Panc1 (cell line): ENCODE data around the gene LARP4B. TPM values are rescaled to one million over a fixed set of nuclear protein-coding genes. Genes with fewer than 3 reads are reported as not detected.

Source experiments
- ATAC-seq: fragments of 200-7000 bp; cut with Tn5 transposase; 2 replicates; pipeline ENCODE4 v1.9.1; 2020; ENCODE audit warnings: mild to moderate bottlenecking, moderate library complexity
- BruUV-seq: library from RNA; stranded (reverse); fragments of 400-500 nt; replicated peaks from 2 replicates; lab custom pipeline; 2021; lab: Mats Ljungman, UMichigan
- CTCF ChIA-PET: fragments of 300-600 bp; sonication (Branson Sonifier 250); formaldehyde crosslinking; loops from one replicate; lab custom pipeline; 2022; ENCODE audit warnings: antibody characterized with exemption; lab: Charles Lee
- POLR2A ChIA-PET: fragments of 300-600 bp; sonication (Branson Sonifier 250); formaldehyde crosslinking; loops from one replicate; lab custom pipeline; 2022; ENCODE audit warnings: antibody characterized with exemption; lab: Charles Lee
- DNase-seq: peaks from one replicate; pipeline ENCODE4 v3.0.0-alpha.2; 2010; ENCODE audit warnings: low read depth, low spot score
- H3K27ac ChIP-seq: 2 replicates; pipeline ENCODE4 v1.5.1; 2011; ENCODE audit warnings: mild to moderate bottlenecking, low read length, inconsistent platforms
- H3K27me3 ChIP-seq: fragments of 200-500 bp; sonication (Bioruptor generic); 2 replicates; pipeline ENCODE4 v1.6.0; 2014; ENCODE audit warnings: low read length, inconsistent platforms; ENCODE audit not compliant: control insufficient read depth, insufficient read depth
- H3K36me3 ChIP-seq: fragments of 200-500 bp; sonication (Bioruptor generic); 2 replicates; pipeline ENCODE4 v1.5.1; 2014; ENCODE audit warnings: inconsistent platforms, mild to moderate bottlenecking, low read length, moderate library complexity; ENCODE audit not compliant: control insufficient read depth, insufficient read depth
- H3K4me1 ChIP-seq: 2 replicates; pipeline ENCODE4 v1.5.1; 2011; ENCODE audit warnings: inconsistent platforms, mild to moderate bottlenecking, low read length, moderate library complexity; ENCODE audit not compliant: control insufficient read depth, insufficient read depth
- H3K4me3 ChIP-seq, 2 experiments: 2 replicates each; pipeline ENCODE4 v1.5.1; 2011 to 2012; ENCODE audit warnings: low read depth in 2 of 2, low read length in 2 of 2, mild to moderate bottlenecking in 2 of 2, inconsistent platforms in 1 of 2, moderate library complexity in 1 of 2
- H3K9me3 ChIP-seq: fragments of 200-500 bp; sonication (Bioruptor generic); 2 replicates; pipeline ENCODE4 v1.5.1; 2014; ENCODE audit warnings: low read depth, mild to moderate bottlenecking, inconsistent platforms, low read length, moderate library complexity; ENCODE audit not compliant: control insufficient read depth, insufficient read depth
- POLR2AphosphoS5 ChIP-seq: IDR thresholded peaks from 2 replicates; pipeline ENCODE4 v1.6.1; 2012; ENCODE audit warnings: mild to moderate bottlenecking, low read depth, low read length, moderate library complexity
- REST ChIP-seq, 2 experiments: IDR thresholded peaks; 2 replicates each; pipeline ENCODE4 v1.6.1; 2011 to 2012; ENCODE audit warnings: low read depth in 2 of 2, control low read depth in 1 of 2, low read length in 1 of 2, mild to moderate bottlenecking in 1 of 2, moderate library complexity in 1 of 2; ENCODE audit not compliant: insufficient read depth in 1 of 2
- SIN3A ChIP-seq: IDR thresholded peaks from 2 replicates; pipeline ENCODE4 v1.6.1; 2012; ENCODE audit warnings: low read depth, mild to moderate bottlenecking, low read length, moderate library complexity, borderline replicate concordance; ENCODE audit not compliant: insufficient read depth
- TCF7L2 ChIP-seq: IDR thresholded peaks from 2 replicates; pipeline ENCODE4 v1.6.1; 2011; ENCODE audit warnings: mild to moderate bottlenecking, low read depth, low read length, inconsistent platforms
- in situ Hi-C: cut with HindIII; loops from 2 replicates; pipeline ENCODE4 v1.10.0; 2016; ENCODE audit warnings: low sequenced_read_pairs, low pct_unique_long_range_greater_than_20kb
- intact Hi-C: fragments of 100-400 bp; cut with micrococcal nuclease; formaldehyde crosslinking; loops from one replicate; pipeline ENCODE4 v1.10.0; 2022; ENCODE audit not compliant: unreplicated experiment
- total RNA-seq: library from RNA; stranded (reverse); gene quantifications from one replicate; pipeline ENCODE4 v1.2.1, GENCODE V29; 2021; ENCODE audit not compliant: unreplicated experiment
- TF ChIP-seq, protein P1 (sequence below): fragments of 450-650 bp; IDR thresholded peaks from 2 replicates; pipeline ENCODE4 v1.5.1; 2017; ENCODE audit warnings: mild to moderate bottlenecking

LARP4B gene
- total RNA-seq, 1 experiment from 2014 or later, result 87.0 TPM

- 0 out of 2 replicates have a peak overlapping the region, but pooled peaks have one; percentile 17 for H3K27ac ChIP-seq
- ChIA-PET CTCF (no interaction called here), POLR2A (interaction anchor here (0.7 kb wide), 2 partner anchors 262 to 838 kb away, joined by 3 to 9 read pairs; no protein-coding TSS in a partner anchor)
- no TSS peak for BruUV-seq
- no peak for ATAC-seq
- DNase-seq, result no peak
- no peaks in the 10 kb centered on the region for H3K27me3 ChIP-seq
- H3K4me1 ChIP-seq, result peaks cover 20% of the 10 kb centered on the region
- no peak overlapping the region for H3K4me3 ChIP-seq
- H3K36me3 ChIP-seq, result peaks cover 5% of the 10 kb centered on the region
- in situ Hi-C loops, result no loop called here
- no peaks in the 10 kb centered on the region for H3K9me3 ChIP-seq
- TF ChIP-seq SIN3A, result no peak
- TF ChIP-seq TCF7L2, result no peak
- TF ChIP-seq, protein P1, sequence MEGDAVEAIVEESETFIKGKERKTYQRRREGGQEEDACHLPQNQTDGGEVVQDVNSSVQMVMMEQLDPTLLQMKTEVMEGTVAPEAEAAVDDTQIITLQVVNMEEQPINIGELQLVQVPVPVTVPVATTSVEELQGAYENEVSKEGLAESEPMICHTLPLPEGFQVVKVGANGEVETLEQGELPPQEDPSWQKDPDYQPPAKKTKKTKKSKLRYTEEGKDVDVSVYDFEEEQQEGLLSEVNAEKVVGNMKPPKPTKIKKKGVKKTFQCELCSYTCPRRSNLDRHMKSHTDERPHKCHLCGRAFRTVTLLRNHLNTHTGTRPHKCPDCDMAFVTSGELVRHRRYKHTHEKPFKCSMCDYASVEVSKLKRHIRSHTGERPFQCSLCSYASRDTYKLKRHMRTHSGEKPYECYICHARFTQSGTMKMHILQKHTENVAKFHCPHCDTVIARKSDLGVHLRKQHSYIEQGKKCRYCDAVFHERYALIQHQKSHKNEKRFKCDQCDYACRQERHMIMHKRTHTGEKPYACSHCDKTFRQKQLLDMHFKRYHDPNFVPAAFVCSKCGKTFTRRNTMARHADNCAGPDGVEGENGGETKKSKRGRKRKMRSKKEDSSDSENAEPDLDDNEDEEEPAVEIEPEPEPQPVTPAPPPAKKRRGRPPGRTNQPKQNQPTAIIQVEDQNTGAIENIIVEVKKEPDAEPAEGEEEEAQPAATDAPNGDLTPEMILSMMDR, result no peak
- no peak for TF ChIP-seq REST (IDR thresholded peaks at IDR 0.05; ENCODE audit: insufficient read depth in 1 of 2, low read depth in 2 of 2, low read length in 1 of 2)
- no peak for TF ChIP-seq POLR2AphosphoS5
- intact Hi-C loops, result no loop called here
These were observed 4.4 kb downstream of the LARP4B start for GRCh38 chr10:927131-927530.

DNA sequence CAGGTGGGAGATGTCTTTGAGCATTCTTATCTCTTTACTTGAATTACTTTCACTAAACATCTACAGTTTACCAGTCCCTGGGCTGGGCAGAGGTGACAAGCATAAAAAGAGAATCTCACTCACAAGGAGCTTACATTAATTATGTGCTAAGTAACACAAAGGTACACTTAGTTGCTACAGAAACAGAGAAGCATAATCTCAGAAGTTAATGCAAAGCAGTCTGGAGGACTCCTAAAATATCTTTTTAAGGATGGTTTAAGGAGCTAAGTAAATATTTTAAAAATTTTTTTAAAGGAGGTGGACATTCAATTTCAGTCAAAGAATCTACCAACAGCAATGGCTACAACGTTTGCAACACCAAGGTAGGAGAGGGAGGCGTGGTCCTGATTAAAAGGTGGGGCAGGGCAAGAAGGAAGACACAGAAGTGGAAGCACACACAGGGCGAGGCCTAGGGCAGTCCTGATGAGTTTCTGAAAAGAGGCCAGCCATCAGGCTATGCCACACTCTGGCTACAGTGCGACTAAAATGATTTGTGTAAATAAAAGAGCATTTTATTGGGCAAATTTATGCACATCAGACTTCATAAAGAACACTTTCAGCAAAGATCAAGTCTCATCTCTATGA lies 5.3 kb downstream of the LARP4B start:
- Histone ChIP-seq H3K27ac (no peak overlapping the region), H3K4me3 (no peak overlapping the region), H3K4me1 (peaks cover 20% of the 10 kb centered on the region), H3K27me3 (no peaks in the 10 kb centered on the region), H3K36me3 (peaks cover 5% of the 10 kb centered on the region), H3K9me3 (no peaks in the 10 kb centered on the region)
- ATAC-seq (no peak), DNase-seq (no peak)
- TF ChIP-seq SIN3A (no peak), TCF7L2 (no peak), REST (IDR thresholded peaks at IDR 0.05; ENCODE audit: insufficient read depth in 1 of 2, low read depth in 2 of 2, low read length in 1 of 2) (no peak), POLR2AphosphoS5 (no peak)
- TF ChIP-seq, protein P1, result no peak
- in situ Hi-C loops (no loop called here), intact Hi-C loops (no loop called here)
- BruUV-seq, result no TSS peak
- CTCF ChIA-PET, result no interaction called here
- POLR2A ChIA-PET, result interaction anchor here (0.7 kb wide), 1 partner anchor 261 kb away, joined by 9 read pairs; no protein-coding TSS in a partner anchor
